NT2/D1 (cell line): ENCODE measurements around the gene PAQR5.

ENCODE experiments used
- SUZ12 ChIP-seq: IDR thresholded peaks from 2 replicates; pipeline ENCODE4 v1.6.1; 2011; ENCODE audit not compliant: insufficient read length, insufficient read depth; ENCODE audit errors: extremely low read depth
- YY1 ChIP-seq: IDR thresholded peaks from 2 replicates; pipeline ENCODE4 v1.6.1; 2011; ENCODE audit not compliant: insufficient read length, insufficient read depth
- ZNF274 ChIP-seq: IDR thresholded peaks from 2 replicates; pipeline ENCODE4 v1.6.1; 2011; ENCODE audit warnings: mild to moderate bottlenecking, low read depth, low read length

- TF ChIP-seq ZNF274 (no peak), SUZ12 (no peak), YY1 (no peak)
Measured at GRCh38 chr15:69357773-69358771, 59.4 kb downstream of the PAQR5 start.
